GM12878 (cell line): ENCODE results near the gene SCYGR1.

Experiments
- BCLAF1 ChIP-seq: fragments of 450-650 bp; IDR thresholded peaks from 2 replicates; pipeline ENCODE4 v1.6.1; 2017; ENCODE audit warnings: antibody characterized with exemption, mild to moderate bottlenecking, moderate library complexity
- CHD2 ChIP-seq: IDR thresholded peaks from 2 replicates; pipeline ENCODE4 v1.6.1; 2011; ENCODE audit warnings: low read depth, low read length, improper control_type of control experiment, borderline replicate concordance
- CTCF ChIP-seq, 3 experiments: IDR thresholded peaks in 2 of 3; conservative IDR thresholded peaks in 1 of 3; 2 replicates each; pipeline ENCODE4 v1.5.1; 2011; ENCODE audit warnings: low read depth in 3 of 3, low read length in 3 of 3, mild to moderate bottlenecking in 3 of 3, control low read depth in 2 of 3, moderate library complexity in 2 of 3, inconsistent platforms in 1 of 3, mixed read lengths in 1 of 3; ENCODE audit not compliant: control insufficient read depth in 2 of 3, insufficient read depth in 1 of 3; ENCODE audit errors: extremely low read depth in 1 of 3
- ELK1 ChIP-seq: IDR thresholded peaks from 2 replicates; pipeline ENCODE4 v1.6.1; 2012; ENCODE audit warnings: low read depth, low read length, improper control_type of control experiment
- GABPA ChIP-seq: IDR thresholded peaks from 2 replicates; pipeline ENCODE4 v1.6.1; 2014; ENCODE audit warnings: antibody characterized with exemption, low read depth, mild to moderate bottlenecking, inconsistent platforms
- HDGF ChIP-seq: fragments of 450-650 bp; IDR thresholded peaks from 2 replicates; pipeline ENCODE4 v1.6.1; 2016; ENCODE audit warnings: antibody characterized with exemption
- MXI1 ChIP-seq: fragments of 150-350 bp; IDR thresholded peaks from 2 replicates; pipeline ENCODE4 v1.6.1; 2011; ENCODE audit warnings: low read depth, mild to moderate bottlenecking, inconsistent platforms, low read length, improper control_type of control experiment
- POLR2AphosphoS5 ChIP-seq: IDR thresholded peaks from 2 replicates; pipeline ENCODE4 v1.6.1; 2011; ENCODE audit warnings: mild to moderate bottlenecking, low read length, inconsistent platforms
- SIN3A ChIP-seq: IDR thresholded peaks from 2 replicates; pipeline ENCODE4 v1.6.1; 2012; ENCODE audit warnings: low read depth, low read length, improper control_type of control experiment
- SMAD1 ChIP-seq: fragments of 450-650 bp; IDR thresholded peaks from 2 replicates; pipeline ENCODE4 v1.6.1; 2018; ENCODE audit warnings: mild to moderate bottlenecking, low read depth; ENCODE audit not compliant: partially characterized antibody
- TF ChIP-seq, protein P1 (sequence below): IDR thresholded peaks from 2 replicates; pipeline ENCODE4 v1.6.1; 2012; ENCODE audit warnings: mild to moderate bottlenecking, low read depth, low read length

- TF ChIP-seq ELK1 (no peak), CHD2 (no peak), POLR2AphosphoS5 (no peak), HDGF (no peak), CTCF (IDR thresholded peaks at IDR 0.05 in 2 of 3, conservative IDR thresholded peaks at IDR 0.05 in 1 of 3; ENCODE audit: control insufficient read depth in 2 of 3, extremely low read depth in 1 of 3, insufficient read depth in 1 of 3, low read depth in 3 of 3, low read length in 3 of 3) (peak; percentile 61 to 90 (median 74)), MXI1 (no peak; the same call in 1 of the 2 replicates), BCLAF1 (no peak), GABPA (no peak), SMAD1 (no peak), SIN3A (no peak)
- TF ChIP-seq, protein P1, sequence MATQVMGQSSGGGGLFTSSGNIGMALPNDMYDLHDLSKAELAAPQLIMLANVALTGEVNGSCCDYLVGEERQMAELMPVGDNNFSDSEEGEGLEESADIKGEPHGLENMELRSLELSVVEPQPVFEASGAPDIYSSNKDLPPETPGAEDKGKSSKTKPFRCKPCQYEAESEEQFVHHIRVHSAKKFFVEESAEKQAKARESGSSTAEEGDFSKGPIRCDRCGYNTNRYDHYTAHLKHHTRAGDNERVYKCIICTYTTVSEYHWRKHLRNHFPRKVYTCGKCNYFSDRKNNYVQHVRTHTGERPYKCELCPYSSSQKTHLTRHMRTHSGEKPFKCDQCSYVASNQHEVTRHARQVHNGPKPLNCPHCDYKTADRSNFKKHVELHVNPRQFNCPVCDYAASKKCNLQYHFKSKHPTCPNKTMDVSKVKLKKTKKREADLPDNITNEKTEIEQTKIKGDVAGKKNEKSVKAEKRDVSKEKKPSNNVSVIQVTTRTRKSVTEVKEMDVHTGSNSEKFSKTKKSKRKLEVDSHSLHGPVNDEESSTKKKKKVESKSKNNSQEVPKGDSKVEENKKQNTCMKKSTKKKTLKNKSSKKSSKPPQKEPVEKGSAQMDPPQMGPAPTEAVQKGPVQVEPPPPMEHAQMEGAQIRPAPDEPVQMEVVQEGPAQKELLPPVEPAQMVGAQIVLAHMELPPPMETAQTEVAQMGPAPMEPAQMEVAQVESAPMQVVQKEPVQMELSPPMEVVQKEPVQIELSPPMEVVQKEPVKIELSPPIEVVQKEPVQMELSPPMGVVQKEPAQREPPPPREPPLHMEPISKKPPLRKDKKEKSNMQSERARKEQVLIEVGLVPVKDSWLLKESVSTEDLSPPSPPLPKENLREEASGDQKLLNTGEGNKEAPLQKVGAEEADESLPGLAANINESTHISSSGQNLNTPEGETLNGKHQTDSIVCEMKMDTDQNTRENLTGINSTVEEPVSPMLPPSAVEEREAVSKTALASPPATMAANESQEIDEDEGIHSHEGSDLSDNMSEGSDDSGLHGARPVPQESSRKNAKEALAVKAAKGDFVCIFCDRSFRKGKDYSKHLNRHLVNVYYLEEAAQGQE: no peak
Measured at GRCh38 chr2:227406177-227407031, 18.7 kb upstream of the SCYGR1 start.
